Measurements from ENCODE around the gene FILIP1. TPM values are rescaled to one million over a fixed set of nuclear protein-coding genes. Genes with fewer than 3 reads are reported as not detected.

The FILIP1 gene
- total RNA-seq, 3 donors from 2014 or later: 2.9 to 4.3 (median 4.3) TPM

- Histone ChIP-seq H3K27me3 (no peaks in the 10 kb centered on the region), H3K36me3 (no peaks in the 10 kb centered on the region), H3K27ac (no peak overlapping the region), H3K4me1 (no peaks in the 10 kb centered on the region), H3K4me3 (no peak overlapping the region), H3K9me3 (no peaks in the 10 kb centered on the region)
- intact Hi-C loops (cut with DNase I; ENCODE audit: low total_unique reads): no loop called here
- TF ChIP-seq CTCF (IDR thresholded peaks at IDR 0.05): no peak
- TF ChIP-seq POLR2AphosphoS5 (IDR thresholded peaks at IDR 0.05): no peak
- no peak for TF ChIP-seq POLR2A (IDR thresholded peaks at IDR 0.05)
- no peak for DNase-seq (ENCODE audit: low spot score in 2 of 2)
Measured at GRCh38 chr6:75379536-75379935, 114.1 kb downstream of the FILIP1 start.

GRCh38 chr6:75378101-75378500 lies 115.5 kb downstream of the FILIP1 start:
- intact Hi-C loops (cut with DNase I; ENCODE audit: low total_unique reads): no loop called here
- H3K27ac ChIP-seq: no peak overlapping the region
- TF ChIP-seq POLR2AphosphoS5 (IDR thresholded peaks at IDR 0.05): no peak
- H3K36me3 ChIP-seq: no peaks in the 10 kb centered on the region
- no peaks in the 10 kb centered on the region for H3K9me3 ChIP-seq
- H3K4me1 ChIP-seq: no peaks in the 10 kb centered on the region
- no peak overlapping the region for H3K4me3 ChIP-seq
- no peak for DNase-seq (ENCODE audit: low spot score in 2 of 2)
- H3K27me3 ChIP-seq: no peaks in the 10 kb centered on the region

- Histone ChIP-seq H3K9me3 (no peaks in the 10 kb centered on the region), H3K27ac (no peak overlapping the region), H3K36me3 (no peaks in the 10 kb centered on the region), H3K4me1 (no peaks in the 10 kb centered on the region), H3K4me3 (no peak overlapping the region), H3K27me3 (no peaks in the 10 kb centered on the region)
- DNase-seq (ENCODE audit: low spot score in 2 of 2): no peak
- intact Hi-C loops (cut with DNase I; ENCODE audit: low total_unique reads): no loop called here
- no peak for TF ChIP-seq POLR2AphosphoS5 (IDR thresholded peaks at IDR 0.05)
- no peak for TF ChIP-seq POLR2A (IDR thresholded peaks at IDR 0.05)
- no peak for TF ChIP-seq CTCF (IDR thresholded peaks at IDR 0.05)
Measured at GRCh38 chr6:75377386-75377785, 116.2 kb downstream of the FILIP1 start.

GRCh38 chr6:75376347-75377024 lies 117.1 kb downstream of the FILIP1 start:
- no peak overlapping the region for H3K27ac ChIP-seq
- H3K4me3 ChIP-seq: no peak overlapping the region
- DNase-seq (ENCODE audit: low spot score in 2 of 2): no peak
- intact Hi-C loops (cut with DNase I; ENCODE audit: low total_unique reads): no loop called here
- no peaks in the 10 kb centered on the region for H3K4me1 ChIP-seq
- TF ChIP-seq POLR2A (IDR thresholded peaks at IDR 0.05) (no peak), CTCF (IDR thresholded peaks at IDR 0.05) (no peak), POLR2AphosphoS5 (IDR thresholded peaks at IDR 0.05) (no peak)
- H3K27me3 ChIP-seq: no peaks in the 10 kb centered on the region
- H3K9me3 ChIP-seq: no peaks in the 10 kb centered on the region
- H3K36me3 ChIP-seq: no peaks in the 10 kb centered on the region

GRCh38 chr6:75374961-75375400 lies 118.6 kb downstream of the FILIP1 start:
- intact Hi-C loops (cut with DNase I; ENCODE audit: low total_unique reads): no loop called here
- H3K27ac ChIP-seq: no peak overlapping the region
- no peaks in the 10 kb centered on the region for H3K36me3 ChIP-seq
- no peak overlapping the region for H3K4me3 ChIP-seq
- no peak for DNase-seq (ENCODE audit: low spot score in 2 of 2)
- no peaks in the 10 kb centered on the region for H3K4me1 ChIP-seq
- H3K9me3 ChIP-seq: no peaks in the 10 kb centered on the region
- TF ChIP-seq CTCF (IDR thresholded peaks at IDR 0.05) (no peak), POLR2A (IDR thresholded peaks at IDR 0.05) (no peak), POLR2AphosphoS5 (IDR thresholded peaks at IDR 0.05) (no peak)
- H3K27me3 ChIP-seq: no peaks in the 10 kb centered on the region
